ENCODE results near the gene SAPCD2. TPM values are rescaled to one million over a fixed set of nuclear protein-coding genes. Genes with fewer than 3 reads are reported as not detected.

Gene SAPCD2
- polyA plus RNA-seq, 1 donor from 2014 or later = 0.22 TPM

- Histone ChIP-seq H3K4me3 (ENCODE audit: low read length) (no peak overlapping the region), H3K36me3 (ENCODE audit: insufficient read depth, low read length) (peaks cover 16% of the 10 kb centered on the region), H3K27me3 (ENCODE audit: insufficient read depth, low read depth, low read length) (no peaks in the 10 kb centered on the region), H2AFZ (ENCODE audit: low read depth, low read length) (no peak overlapping the region), H3K9me3 (ENCODE audit: low read length) (no peaks in the 10 kb centered on the region), H3K9ac (ENCODE audit: low read length) (no peak overlapping the region), H3K27ac (ENCODE audit: low read length) (no peak overlapping the region), H3F3A (ENCODE audit: insufficient read depth, low read length, poor library complexity, severe bottlenecking) (no peaks in the 10 kb centered on the region), H3K79me2 (replicated peaks; ENCODE audit: insufficient read depth, low read length) (no peaks in the 10 kb centered on the region), H3K9me2 (ENCODE audit: insufficient read depth, low read length) (no peaks in the 10 kb centered on the region), H3K4me2 (ENCODE audit: low read length) (no peak overlapping the region), H4K20me1 (ENCODE audit: insufficient read depth) (no peaks in the 10 kb centered on the region)
- no peak for TF ChIP-seq RAD21 (conservative IDR thresholded peaks at IDR 0.05)
- TF ChIP-seq REST (IDR thresholded peaks at IDR 0.05; ENCODE audit: borderline replicate concordance) = no peak
- TF ChIP-seq TAF1 (IDR thresholded peaks at IDR 0.05; ENCODE audit: low read depth) = no peak
- no peak for TF ChIP-seq CTCF (IDR thresholded peaks at IDR 0.05; ENCODE audit: poor library complexity, severe bottlenecking)
- TF ChIP-seq POLR2AphosphoS5 (IDR thresholded peaks at IDR 0.05) = no peak
- TF ChIP-seq MXI1 (conservative IDR thresholded peaks at IDR 0.05; ENCODE audit: poor library complexity, severe bottlenecking) = no peak
- TF ChIP-seq SMC3 (conservative IDR thresholded peaks at IDR 0.05; ENCODE audit: poor library complexity) = no peak
- TF ChIP-seq EP300 (conservative IDR thresholded peaks at IDR 0.05; ENCODE audit: poor library complexity, severe bottlenecking) = no peak
- TF ChIP-seq EZH2 (IDR thresholded peaks at IDR 0.05; ENCODE audit: borderline replicate concordance, insufficient read depth, low read length, poor library complexity, severe bottlenecking) = no peak
Measured at GRCh38 chr9:137103206-137103999, 33.0 kb upstream of the SAPCD2 start.

GRCh38 chr9:137099231-137099630 lies 28.9 kb upstream of the SAPCD2 start:
- Histone ChIP-seq H3K4me2 (ENCODE audit: low read length) (no peak overlapping the region), H3K36me3 (ENCODE audit: insufficient read depth, low read length) (peaks cover 16% of the 10 kb centered on the region), H2AFZ (ENCODE audit: low read depth, low read length) (no peak overlapping the region), H3K4me3 (ENCODE audit: low read length) (no peak overlapping the region), H3K9ac (ENCODE audit: low read length) (no peak overlapping the region), H3K27me3 (ENCODE audit: insufficient read depth, low read depth, low read length) (no peaks in the 10 kb centered on the region), H3K27ac (ENCODE audit: low read length) (no peak overlapping the region), H3K9me3 (ENCODE audit: low read length) (no peaks in the 10 kb centered on the region), H3K79me2 (replicated peaks; ENCODE audit: insufficient read depth, low read length) (no peaks in the 10 kb centered on the region), H3K9me2 (ENCODE audit: insufficient read depth, low read length) (no peaks in the 10 kb centered on the region), H3F3A (ENCODE audit: insufficient read depth, low read length, poor library complexity, severe bottlenecking) (no peaks in the 10 kb centered on the region), H4K20me1 (ENCODE audit: insufficient read depth) (no peaks in the 10 kb centered on the region)
- TF ChIP-seq CTCF (IDR thresholded peaks at IDR 0.05; ENCODE audit: poor library complexity, severe bottlenecking) = no peak
- no peak for TF ChIP-seq EP300 (conservative IDR thresholded peaks at IDR 0.05; ENCODE audit: poor library complexity, severe bottlenecking)
- no peak for TF ChIP-seq TAF1 (IDR thresholded peaks at IDR 0.05; ENCODE audit: low read depth)
- TF ChIP-seq MXI1 (conservative IDR thresholded peaks at IDR 0.05; ENCODE audit: poor library complexity, severe bottlenecking) = no peak
- TF ChIP-seq EZH2 (IDR thresholded peaks at IDR 0.05; ENCODE audit: borderline replicate concordance, insufficient read depth, low read length, poor library complexity, severe bottlenecking) = no peak
- TF ChIP-seq SMC3 (conservative IDR thresholded peaks at IDR 0.05; ENCODE audit: poor library complexity) = no peak
- TF ChIP-seq POLR2AphosphoS5 (IDR thresholded peaks at IDR 0.05) = no peak
- no peak for TF ChIP-seq REST (IDR thresholded peaks at IDR 0.05; ENCODE audit: borderline replicate concordance)
- TF ChIP-seq RAD21 (conservative IDR thresholded peaks at IDR 0.05) = no peak
